ENCODE results near the gene CCDC171. TPM values are rescaled to one million over a fixed set of nuclear protein-coding genes. Genes with fewer than 3 reads are reported as not detected.

Gene CCDC171
- total RNA-seq, 1 experiment from 2014 or later: 2.4 TPM

DNA sequence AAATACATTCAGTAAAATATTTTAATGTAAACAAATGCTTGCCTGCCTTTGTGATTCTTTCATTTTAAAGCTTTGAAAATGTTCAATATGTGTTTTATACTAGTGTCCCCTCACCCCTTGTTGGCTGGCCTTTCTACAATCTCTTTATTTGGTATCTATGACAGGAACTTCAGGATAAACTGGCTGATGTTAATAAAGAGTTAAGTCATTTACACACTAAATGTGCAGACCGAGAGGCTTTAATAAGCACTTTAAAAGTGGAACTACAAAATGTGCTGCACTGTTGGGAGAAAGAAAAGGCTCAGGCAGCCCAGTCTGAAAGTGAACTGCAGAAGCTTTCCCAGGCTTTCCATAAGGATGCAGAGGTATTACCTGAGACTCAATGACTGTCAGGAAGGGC is 171.8 kb downstream of the CCDC171 start:
- Histone ChIP-seq H4K20me1 (ENCODE audit: control insufficient read depth, insufficient read depth, insufficient read length) (no peaks in the 10 kb centered on the region), H3K14ac (ENCODE audit: insufficient read depth, low read length) (no peak overlapping the region), H3T11ph (ENCODE audit: low read length) (no peak overlapping the region), H3K79me1 (ENCODE audit: insufficient read depth, low read depth, low read length, poor library complexity, severe bottlenecking) (no peaks in the 10 kb centered on the region), H3K27me3 (ENCODE audit: insufficient read depth, low read length) (no peaks in the 10 kb centered on the region), H3K56ac (ENCODE audit: insufficient read length, low read depth, low read length) (no peak overlapping the region), H4K91ac (ENCODE audit: insufficient read length, low read depth, low read length) (no peak overlapping the region), H2BK12ac (ENCODE audit: insufficient read length, low read depth, low read length) (no peak overlapping the region), H3K4me2 (ENCODE audit: insufficient read depth, insufficient read length, low read length) (no peak overlapping the region), H2BK15ac (ENCODE audit: low read depth, low read length) (no peak overlapping the region), H3K4me1 (ENCODE audit: insufficient read depth, low read length) (peaks cover 1% of the 10 kb centered on the region; the same call in 1 of the 2 replicates), H3K79me2 (ENCODE audit: insufficient read depth, low read length) (no peaks in the 10 kb centered on the region), H3K23me2 (ENCODE audit: insufficient read length, low read depth, low read length, poor library complexity, severe bottlenecking) (no peaks in the 10 kb centered on the region), H3K9me3 (ENCODE audit: control insufficient read depth, low read depth, low read length) (no peaks in the 10 kb centered on the region), H2BK5ac (ENCODE audit: insufficient read length, low read length) (no peak overlapping the region), H3K27ac (ENCODE audit: insufficient read length, low read depth, low read length) (no peak overlapping the region), H3K23ac (ENCODE audit: insufficient read length, low read depth, low read length) (no peak overlapping the region), H2BK120ac (ENCODE audit: low read depth, low read length, poor library complexity, severe bottlenecking) (no peak overlapping the region), H3K9ac (ENCODE audit: extremely low read depth, insufficient read length, low read length) (no peak overlapping the region), H3K18ac (ENCODE audit: insufficient read length, low read depth, low read length) (no peak overlapping the region), H2AFZ (ENCODE audit: low read length) (no peak overlapping the region), H3K4ac (ENCODE audit: low read depth, low read length) (no peak overlapping the region), H2BK20ac (ENCODE audit: low read depth, low read length, poor library complexity, severe bottlenecking) (no peak overlapping the region), H4K8ac (replicated peaks; ENCODE audit: insufficient read length, low read depth, low read length) (no peak overlapping the region), H2AK5ac (ENCODE audit: insufficient read length, low read length) (no peak overlapping the region), H4K5ac (ENCODE audit: insufficient read length, low read depth, low read length) (no peak overlapping the region)
- WGBS (ENCODE audit: extremely low coverage, insufficient read length, low lambda C conversion rate): no CpG with 5 or more reads among the region's 1 CpG
- H3K27me3 Mint-ChIP-seq (ENCODE audit: low read depth): no peaks in the 10 kb centered on the region
- no peak for DNase-seq
- TF ChIP-seq, protein P1, sequence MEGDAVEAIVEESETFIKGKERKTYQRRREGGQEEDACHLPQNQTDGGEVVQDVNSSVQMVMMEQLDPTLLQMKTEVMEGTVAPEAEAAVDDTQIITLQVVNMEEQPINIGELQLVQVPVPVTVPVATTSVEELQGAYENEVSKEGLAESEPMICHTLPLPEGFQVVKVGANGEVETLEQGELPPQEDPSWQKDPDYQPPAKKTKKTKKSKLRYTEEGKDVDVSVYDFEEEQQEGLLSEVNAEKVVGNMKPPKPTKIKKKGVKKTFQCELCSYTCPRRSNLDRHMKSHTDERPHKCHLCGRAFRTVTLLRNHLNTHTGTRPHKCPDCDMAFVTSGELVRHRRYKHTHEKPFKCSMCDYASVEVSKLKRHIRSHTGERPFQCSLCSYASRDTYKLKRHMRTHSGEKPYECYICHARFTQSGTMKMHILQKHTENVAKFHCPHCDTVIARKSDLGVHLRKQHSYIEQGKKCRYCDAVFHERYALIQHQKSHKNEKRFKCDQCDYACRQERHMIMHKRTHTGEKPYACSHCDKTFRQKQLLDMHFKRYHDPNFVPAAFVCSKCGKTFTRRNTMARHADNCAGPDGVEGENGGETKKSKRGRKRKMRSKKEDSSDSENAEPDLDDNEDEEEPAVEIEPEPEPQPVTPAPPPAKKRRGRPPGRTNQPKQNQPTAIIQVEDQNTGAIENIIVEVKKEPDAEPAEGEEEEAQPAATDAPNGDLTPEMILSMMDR (conservative IDR thresholded peaks at IDR 0.05): no peak
- no peaks in the 10 kb centered on the region for H3K36me3 Mint-ChIP-seq (ENCODE audit: insufficient read depth in 1 of 3, low read depth in 3 of 3)
- H3K4me3 Mint-ChIP-seq: no peak overlapping the region
- no peak overlapping the region for H3K27ac Mint-ChIP-seq
- H3K4me1 Mint-ChIP-seq: peaks cover 6 to 8% of the 10 kb centered on the region in 2 experiments
- H3K9me3 Mint-ChIP-seq: no peaks in the 10 kb centered on the region

Measured in H9 (cell line).